ENCODE data around the gene APBA2. TPM values are rescaled to one million over a fixed set of nuclear protein-coding genes. Genes with fewer than 3 reads are reported as not detected.

The APBA2 gene
- total and polyA plus RNA-seq, 12 donors, result 0.16 to 0.85 (median 0.46) TPM

- 36 to 40% methylated on average over 6 of the region's 6 CpGs for WGBS, 2 donors
- no peak overlapping the region for H3K27ac ChIP-seq
- no peak for TF ChIP-seq CTCF (IDR thresholded peaks at IDR 0.05)
- no peak overlapping the region for H3K4me3 ChIP-seq
- no peak for ATAC-seq
- intact Hi-C loops (cut with DNase I), result no loop called here
- DNase-seq, result no peak
- no peaks in the 10 kb centered on the region for H3K9me3 ChIP-seq
- H3K36me3 ChIP-seq, result no peaks in the 10 kb centered on the region
- no peaks in the 10 kb centered on the region for H3K4me1 ChIP-seq
- peaks cover 0 to 7% (median 0%) of the 10 kb centered on the region in 7 donors for H3K27me3 ChIP-seq
Observed at GRCh38 chr15:29050870-29051269, 165.1 kb downstream of the APBA2 start.

DNA sequence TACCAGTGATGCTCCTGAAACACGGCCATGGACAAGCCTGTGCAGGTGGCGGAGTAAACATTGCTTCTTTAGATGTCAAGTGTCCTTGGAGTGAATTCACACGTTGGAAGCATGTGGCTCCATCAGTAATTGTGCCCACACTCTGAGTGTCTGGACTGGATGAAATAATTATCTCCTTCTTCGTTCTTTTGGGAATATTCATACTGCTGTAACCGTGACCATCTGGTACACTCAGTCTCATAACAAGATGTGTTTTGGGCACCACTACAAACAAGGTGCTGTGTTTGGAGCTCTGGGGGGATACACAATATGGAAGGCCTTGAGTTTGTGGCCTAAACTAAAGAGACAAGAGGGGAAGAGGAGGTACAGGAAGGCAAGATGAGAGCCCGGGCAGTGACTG is 165.6 kb downstream of the APBA2 start:
- Histone ChIP-seq H3K27ac (no peak overlapping the region), H3K36me3 (no peaks in the 10 kb centered on the region), H3K27me3 (peaks cover 0 to 7% (median 0%) of the 10 kb centered on the region in 7 donors), H3K9me3 (no peaks in the 10 kb centered on the region), H3K4me1 (no peaks in the 10 kb centered on the region), H3K4me3 (no peak overlapping the region)
- intact Hi-C loops (cut with DNase I), result no loop called here
- WGBS, 2 donors, result 72 to 74% methylated on average over 6 of the region's 6 CpGs
- TF ChIP-seq CTCF (IDR thresholded peaks at IDR 0.05), result no peak
- ATAC-seq (no peak), DNase-seq (no peak)

- Histone ChIP-seq H3K27ac (no peak overlapping the region), H3K27me3 (peaks cover 0 to 7% (median 0%) of the 10 kb centered on the region in 7 donors), H3K9me3 (no peaks in the 10 kb centered on the region), H3K4me1 (no peaks in the 10 kb centered on the region), H3K36me3 (no peaks in the 10 kb centered on the region), H3K4me3 (no peak overlapping the region)
- intact Hi-C loops (cut with DNase I), result no loop called here
- no peak for DNase-seq
- TF ChIP-seq CTCF (IDR thresholded peaks at IDR 0.05), result no peak
- no peak for ATAC-seq
- 93 to 94% methylated on average over 8 of the region's 8 CpGs for WGBS, 2 donors
Observed at GRCh38 chr15:29053006-29053405, 167.2 kb downstream of the APBA2 start.

GRCh38 chr15:29053661-29054131 is 167.9 kb downstream of the APBA2 start:
- DNase-seq, result no peak
- no peak for ATAC-seq
- Histone ChIP-seq H3K27me3 (peaks cover 0 to 3% (median 0%) of the 10 kb centered on the region in 7 donors), H3K9me3 (no peaks in the 10 kb centered on the region), H3K4me3 (no peak overlapping the region), H3K36me3 (no peaks in the 10 kb centered on the region), H3K4me1 (no peaks in the 10 kb centered on the region), H3K27ac (no peak overlapping the region)
- TF ChIP-seq CTCF (IDR thresholded peaks at IDR 0.05), result no peak
- 91 to 92% methylated on average over 18 of the region's 18 CpGs for WGBS, 2 donors
- intact Hi-C loops (cut with DNase I), result no loop called here

Measured in heart right ventricle (tissue), 16 donors.